Activated CD4-positive, alpha-beta T cell treated with anti-CD3 and anti-CD28 coated beads, Interleukin-2, amount 50 U/mL, for 16 hours (primary cell): ENCODE data around the gene GPR160.

Experiments used
- DNase-seq: peaks from one replicate; pipeline ENCODE4 v3.0.0-alpha.2; 2020

Gene GPR160

GRCh38 chr3:170033489-170033888 lies 4.3 kb upstream of the GPR160 start:
- peak; percentile 23 for DNase-seq

GRCh38 chr3:170038434-170039110 lies 777 bp downstream of the GPR160 start:
- DNase-seq, result no peak

GRCh38 chr3:170040418-170040817 lies 2.6 kb downstream of the GPR160 start:
- no peak for DNase-seq

GRCh38 chr3:170043506-170043905 lies 5.7 kb downstream of the GPR160 start:
- DNase-seq, result no peak

- no peak for DNase-seq
Observed at GRCh38 chr3:170044271-170044670, 6.5 kb downstream of the GPR160 start.

- DNase-seq, result no peak
Observed at GRCh38 chr3:170044795-170045244, 7.0 kb downstream of the GPR160 start.

- DNase-seq, result no peak
Observed at GRCh38 chr3:170046269-170047132, 8.7 kb downstream of the GPR160 start.

GRCh38 chr3:170047133-170047404 lies 9.3 kb downstream of the GPR160 start:
- DNase-seq, result no peak

- no peak for DNase-seq
Observed at GRCh38 chr3:170049146-170050000, 11.6 kb downstream of the GPR160 start.

- no peak for DNase-seq
Observed at GRCh38 chr3:170050753-170051152, 13.0 kb downstream of the GPR160 start.

- DNase-seq, result no peak
Observed at GRCh38 chr3:170052398-170052797, 14.6 kb downstream of the GPR160 start.

GRCh38 chr3:170054204-170054603 lies 16.4 kb downstream of the GPR160 start:
- peak; percentile 47 for DNase-seq

- peak; percentile 89 for DNase-seq
Observed at GRCh38 chr3:170055209-170055608, 17.4 kb downstream of the GPR160 start.

GRCh38 chr3:170056710-170057454 lies 19.1 kb downstream of the GPR160 start:
- peak; percentile 83 for DNase-seq

GRCh38 chr3:170057550-170057949 lies 19.8 kb downstream of the GPR160 start:
- DNase-seq, result no peak

- peak; percentile 60 for DNase-seq
Observed at GRCh38 chr3:170058127-170058526, 20.3 kb downstream of the GPR160 start.

GRCh38 chr3:170059447-170059846 lies 21.7 kb downstream of the GPR160 start:
- no peak for DNase-seq

GRCh38 chr3:170062068-170062467 lies 24.3 kb downstream of the GPR160 start:
- no peak for DNase-seq

- DNase-seq, result no peak
Observed at GRCh38 chr3:170062769-170063168, 25.0 kb downstream of the GPR160 start.

GRCh38 chr3:170063691-170064090 lies 25.9 kb downstream of the GPR160 start:
- no peak for DNase-seq

GRCh38 chr3:170064108-170064507 lies 26.3 kb downstream of the GPR160 start:
- DNase-seq, result no peak

- DNase-seq, result no peak
Observed at GRCh38 chr3:170075441-170076091, 37.8 kb downstream of the GPR160 start.
